Hepatic stellate cell (primary cell): Measurements from ENCODE around the gene BAK1.
"Not testable (repeated sequence)": the region's sequence is repeated elsewhere in the genome, so short reads cannot be mapped to it uniquely, and the experiment has no call there.

ENCODE experiments used
- DNase-seq: peaks from one replicate; pipeline ENCODE4 v3.0.0; 2011; ENCODE audit warnings: low spot score

The BAK1 gene

DNA sequence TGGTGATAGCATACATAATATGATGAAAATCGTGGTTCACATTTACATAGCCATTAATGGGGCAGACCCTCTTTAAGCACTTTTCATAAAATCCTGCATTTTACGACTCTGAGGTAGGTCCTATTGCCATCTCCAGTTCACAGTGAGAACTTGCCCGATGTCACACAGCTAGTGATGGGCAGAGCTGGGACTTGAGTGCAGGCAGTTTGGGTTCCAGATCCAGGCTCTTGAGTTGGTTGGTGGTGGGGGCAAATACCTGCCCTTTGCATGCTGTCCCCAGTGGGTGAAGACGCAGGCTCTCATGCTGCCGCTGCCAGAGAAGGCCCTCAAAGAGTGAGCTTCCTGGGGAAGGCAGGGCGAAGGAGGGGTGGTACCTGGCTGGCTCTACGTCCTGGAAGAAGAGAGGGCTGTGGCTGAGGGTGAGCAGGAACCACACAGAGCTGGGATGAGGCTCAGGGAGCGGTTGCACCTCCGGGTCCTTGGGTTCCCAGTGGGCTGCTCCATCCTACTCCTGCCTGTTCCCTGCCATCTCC is 6.1 kb upstream of the BAK1 start:
- no peak for DNase-seq

DNA sequence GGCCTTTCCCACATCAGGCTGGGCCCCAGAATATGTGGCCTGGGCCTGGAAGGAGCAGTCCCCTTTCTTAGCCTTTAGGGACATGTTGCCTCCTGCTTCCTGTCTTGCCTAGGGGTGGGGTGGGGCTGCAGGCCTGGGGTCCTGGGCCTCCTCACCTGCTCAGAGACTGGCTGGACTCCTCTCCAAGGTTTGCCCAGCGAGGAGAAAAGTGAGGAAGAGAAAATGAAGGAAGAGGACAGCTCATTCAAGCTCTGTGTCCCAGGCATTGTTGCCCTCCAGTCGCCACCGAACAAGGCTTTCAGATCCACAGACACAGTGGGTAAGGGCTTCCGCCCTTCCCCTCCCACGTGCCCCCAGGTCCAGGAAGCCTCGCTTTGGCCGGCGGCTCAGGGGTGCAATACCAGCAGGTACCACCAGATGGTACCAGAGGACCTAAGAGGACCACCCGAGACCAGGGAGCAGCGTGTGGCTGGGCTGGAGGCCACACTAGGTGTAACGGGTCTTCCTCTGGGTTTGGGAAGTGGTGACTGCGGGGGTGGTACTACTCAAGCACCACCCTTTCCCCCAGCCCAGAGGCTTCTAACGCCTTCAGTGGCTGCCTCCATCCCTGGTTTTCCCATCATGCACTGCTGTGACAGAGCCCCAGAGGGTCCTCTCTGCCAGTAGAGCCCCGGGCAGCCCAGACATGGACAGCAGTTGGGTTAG is 5.5 kb upstream of the BAK1 start:
- DNase-seq: peak; percentile 79

DNA sequence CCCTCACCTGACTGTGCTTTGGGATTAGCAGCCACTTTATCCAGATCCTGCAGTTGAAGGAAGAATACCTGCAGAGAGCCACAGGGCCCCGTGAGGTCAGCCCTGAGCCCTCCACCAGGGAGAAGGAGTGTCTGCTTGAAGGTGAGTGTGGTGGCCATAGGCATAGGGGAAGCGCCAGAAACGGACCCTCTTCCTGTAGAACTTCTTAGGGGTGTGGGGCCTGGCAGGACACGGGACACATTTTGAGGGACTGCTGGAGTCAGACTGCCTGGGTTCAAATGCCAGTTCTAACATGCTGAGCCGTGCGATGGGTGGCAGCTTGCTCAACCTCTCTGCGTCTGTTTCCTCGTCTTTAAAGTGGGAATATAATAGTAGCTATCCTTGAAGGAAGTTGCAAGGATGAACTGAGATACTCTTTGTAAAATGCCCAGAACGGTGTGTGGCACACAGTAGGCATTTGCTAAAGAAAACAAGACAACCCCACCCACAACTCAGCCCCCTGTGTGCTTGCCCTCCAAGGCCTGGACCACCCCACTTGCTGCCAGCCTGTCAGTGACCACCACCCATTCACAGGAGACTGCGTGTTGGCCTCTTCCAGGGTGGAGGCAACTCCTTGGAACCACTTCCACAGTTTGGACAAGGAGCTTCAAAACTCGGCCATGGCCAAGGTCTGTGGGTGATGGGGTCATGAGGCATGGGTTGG is 4.8 kb upstream of the BAK1 start:
- no peak for DNase-seq

DNA sequence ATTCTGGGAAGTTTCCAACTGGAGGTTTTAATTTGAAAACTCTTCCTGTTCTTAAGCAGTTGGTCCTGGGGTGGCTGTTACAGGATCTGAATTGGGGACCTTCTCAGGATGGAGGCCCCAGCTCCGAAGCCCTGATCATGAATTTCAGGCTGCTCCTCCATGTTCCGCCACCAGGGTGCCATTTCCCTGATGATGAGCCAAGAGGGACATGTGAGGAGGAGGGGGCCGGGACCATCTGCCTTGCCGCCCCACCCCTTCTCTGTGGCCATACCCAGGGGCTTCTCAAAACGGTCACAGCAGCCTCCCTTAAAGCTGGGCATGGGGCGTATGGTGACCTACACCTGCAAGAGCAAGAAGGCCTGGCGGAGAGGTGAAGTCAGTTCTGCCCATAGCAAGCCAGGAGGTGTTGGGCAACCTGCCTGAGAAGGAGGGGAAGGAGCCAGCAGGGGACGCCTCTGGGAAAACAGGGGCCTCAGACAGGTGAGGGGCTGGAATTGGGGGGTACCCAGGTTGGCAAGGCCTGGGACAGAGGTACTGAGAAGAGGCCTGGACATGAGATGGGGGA is 3.6 kb upstream of the BAK1 start:
- DNase-seq: peak; percentile 56

DNA sequence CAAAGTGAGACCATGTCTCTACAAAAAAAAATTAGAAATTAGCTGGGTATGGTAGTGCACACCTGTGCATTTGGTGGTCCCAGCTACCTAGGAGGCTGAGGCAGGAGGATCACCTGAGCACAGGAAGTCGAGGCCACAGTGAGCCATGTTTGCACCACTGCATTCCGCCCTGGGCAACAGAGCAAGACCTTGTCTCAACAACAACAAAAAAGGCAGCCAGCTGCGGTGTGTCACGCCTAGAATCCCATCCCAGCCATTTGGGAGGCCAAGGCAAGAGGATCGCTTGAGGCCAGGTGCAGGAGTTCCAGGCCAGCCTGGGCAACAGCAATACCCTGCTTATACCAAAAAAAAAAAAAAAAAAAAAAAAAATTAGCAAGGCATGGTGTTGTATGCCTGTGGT is 1.1 kb upstream of the BAK1 start:
- no peak for DNase-seq

DNA sequence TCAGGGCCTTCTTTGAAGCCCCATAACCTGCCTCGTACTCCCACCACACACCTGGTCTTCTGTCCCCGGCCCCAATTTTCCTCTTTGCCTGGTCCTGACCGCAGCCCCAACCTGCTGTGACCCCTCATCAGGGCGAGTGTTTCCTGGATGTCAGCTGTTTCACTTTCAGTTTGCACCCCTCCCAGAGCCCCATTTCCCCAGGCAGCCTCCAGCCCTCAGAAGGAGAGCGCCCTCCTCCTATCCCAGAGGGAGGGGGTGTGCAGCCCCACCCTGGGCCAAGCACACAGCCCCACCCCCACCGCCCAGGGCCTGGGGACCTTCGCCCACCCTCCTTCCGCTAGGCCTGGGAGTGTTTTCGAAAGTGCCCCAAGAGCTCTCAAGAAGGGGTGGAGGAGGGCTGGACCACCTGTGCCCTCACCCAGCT is 1.5 kb downstream of the BAK1 start:
- DNase-seq: no peak

DNA sequence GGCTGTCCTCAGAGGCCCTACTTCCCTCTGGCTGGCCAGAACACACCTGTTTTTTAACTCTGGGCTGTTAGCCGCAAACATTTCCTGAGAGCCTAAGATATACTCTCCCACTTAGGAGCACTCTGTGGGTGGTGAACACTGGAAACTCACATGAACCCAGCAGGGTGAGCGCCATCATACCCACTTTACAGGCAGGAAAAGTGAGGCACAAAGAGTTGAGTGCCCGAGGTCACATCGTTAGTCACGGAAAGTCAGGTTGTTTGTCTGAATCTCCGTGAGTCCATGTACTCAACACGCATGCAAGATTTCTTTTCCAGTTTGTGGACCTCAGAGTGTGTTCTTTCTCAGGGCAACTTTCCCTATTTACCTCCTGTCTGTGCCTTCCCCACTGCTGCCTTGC is 1.9 kb downstream of the BAK1 start:
- DNase-seq: no peak

DNA sequence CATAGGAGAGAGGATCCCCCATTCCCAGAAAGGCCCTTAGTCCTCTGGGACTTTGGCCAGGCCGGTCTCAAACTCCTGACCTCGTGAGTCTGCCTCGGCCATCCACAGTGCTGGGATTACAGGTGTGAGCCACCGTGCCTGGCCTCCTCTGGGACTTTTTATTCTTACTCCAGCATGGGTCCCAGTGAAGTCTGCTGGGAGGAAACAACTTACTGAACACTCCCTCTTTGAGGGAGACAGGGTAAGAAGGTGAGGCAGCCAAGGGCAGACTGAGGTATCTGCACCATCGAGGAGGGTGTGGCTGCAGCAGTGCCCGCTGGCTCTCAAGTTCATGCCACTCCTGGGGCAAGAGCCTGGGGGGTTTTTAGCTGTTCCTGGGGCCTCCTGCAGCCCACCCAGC is 2.4 kb downstream of the BAK1 start:
- DNase-seq: no peak

DNA sequence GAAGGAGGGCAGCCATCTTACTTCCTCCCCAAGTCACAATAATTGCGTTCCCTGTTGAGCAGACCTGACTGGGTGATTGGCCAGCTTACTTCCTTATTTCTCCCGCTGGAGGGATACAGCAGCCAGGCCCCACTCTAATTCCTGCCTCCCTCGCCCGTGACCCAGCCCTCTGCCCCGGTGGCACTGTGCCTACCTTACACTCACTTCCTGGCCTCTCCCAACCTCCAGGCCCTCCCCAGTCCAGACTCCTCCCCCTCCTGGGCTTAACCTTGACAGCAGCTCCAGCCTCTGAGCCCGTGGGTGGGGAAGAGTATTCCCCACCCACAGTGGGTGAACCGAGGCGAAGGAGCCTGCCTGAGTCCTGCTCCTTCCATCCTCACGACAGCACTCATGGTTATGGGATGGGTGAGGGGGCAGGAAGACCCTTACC is 3.0 kb downstream of the BAK1 start:
- DNase-seq: no peak

DNA sequence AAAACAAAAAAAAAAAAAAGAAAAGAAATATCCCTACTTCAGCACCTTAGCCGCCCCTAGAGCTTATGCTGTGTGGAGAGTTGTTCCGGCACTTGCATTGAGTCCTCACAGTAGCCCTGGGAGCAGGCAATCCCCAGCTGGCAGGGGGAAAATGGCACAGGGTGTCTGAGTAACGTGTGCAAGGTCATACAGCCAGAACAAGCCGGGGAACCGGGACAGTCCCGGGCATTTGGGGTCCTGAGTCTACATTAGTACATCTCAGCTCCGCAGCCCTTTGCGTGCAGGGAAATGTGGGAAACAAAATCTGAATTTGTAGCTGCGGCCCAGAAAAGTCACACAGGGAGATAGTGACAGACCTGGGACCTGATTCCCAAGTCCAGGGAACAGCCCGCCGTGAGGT is 3.4 kb downstream of the BAK1 start:
- DNase-seq: no peak

DNA sequence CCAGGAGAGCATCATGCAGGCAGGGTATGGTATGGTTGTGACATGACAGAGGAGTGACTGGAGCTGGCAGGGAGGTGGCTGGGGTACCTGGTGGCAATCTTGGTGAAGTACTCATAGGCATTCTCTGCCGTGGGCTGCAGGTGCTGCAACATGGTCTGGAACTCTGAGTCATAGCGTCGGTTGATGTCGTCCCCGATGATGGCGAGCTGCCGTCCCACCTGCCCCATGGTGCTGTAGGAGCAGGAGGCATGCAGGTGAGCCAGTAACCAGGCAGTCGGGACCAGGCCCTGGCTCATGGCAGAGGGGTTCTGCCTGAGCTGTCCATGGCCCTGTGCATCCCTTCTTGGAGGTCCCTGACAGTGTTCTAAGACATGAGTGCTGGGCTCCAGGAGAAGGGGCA is 4.9 kb downstream of the BAK1 start:
- no peak for DNase-seq

DNA sequence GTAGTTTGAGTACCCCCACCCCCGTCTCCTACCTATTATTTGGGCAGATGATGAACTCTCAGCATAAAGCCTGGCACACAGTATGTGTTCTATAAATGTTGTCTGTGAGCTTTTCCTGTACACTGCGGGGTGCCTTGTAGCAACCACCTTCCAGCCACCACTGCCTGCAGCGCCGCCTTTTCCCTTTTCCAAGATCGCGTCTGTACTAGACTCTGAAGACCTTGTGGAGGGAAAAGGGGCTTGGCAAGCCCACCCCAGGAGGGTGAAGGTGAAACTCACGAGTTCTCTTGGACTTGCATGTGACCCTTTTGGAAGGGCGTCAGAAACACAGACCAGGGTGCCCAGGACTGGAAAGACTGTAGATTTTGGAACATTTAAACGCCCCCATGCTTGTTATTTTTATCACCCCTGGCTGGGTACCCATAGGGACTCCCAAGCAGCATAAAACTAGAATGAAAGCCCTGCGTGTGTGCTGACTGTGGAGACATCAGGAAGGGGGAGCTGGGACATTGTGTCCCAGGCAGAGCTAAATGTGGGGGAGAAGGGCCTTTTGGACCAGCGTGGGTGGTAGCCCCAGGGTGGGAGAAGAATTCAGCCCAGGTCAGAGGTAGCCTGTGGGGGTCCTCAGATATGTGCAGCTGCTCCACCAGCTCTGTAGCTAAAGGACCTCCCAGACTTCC is 8.3 kb downstream of the BAK1 start:
- DNase-seq: no peak

DNA sequence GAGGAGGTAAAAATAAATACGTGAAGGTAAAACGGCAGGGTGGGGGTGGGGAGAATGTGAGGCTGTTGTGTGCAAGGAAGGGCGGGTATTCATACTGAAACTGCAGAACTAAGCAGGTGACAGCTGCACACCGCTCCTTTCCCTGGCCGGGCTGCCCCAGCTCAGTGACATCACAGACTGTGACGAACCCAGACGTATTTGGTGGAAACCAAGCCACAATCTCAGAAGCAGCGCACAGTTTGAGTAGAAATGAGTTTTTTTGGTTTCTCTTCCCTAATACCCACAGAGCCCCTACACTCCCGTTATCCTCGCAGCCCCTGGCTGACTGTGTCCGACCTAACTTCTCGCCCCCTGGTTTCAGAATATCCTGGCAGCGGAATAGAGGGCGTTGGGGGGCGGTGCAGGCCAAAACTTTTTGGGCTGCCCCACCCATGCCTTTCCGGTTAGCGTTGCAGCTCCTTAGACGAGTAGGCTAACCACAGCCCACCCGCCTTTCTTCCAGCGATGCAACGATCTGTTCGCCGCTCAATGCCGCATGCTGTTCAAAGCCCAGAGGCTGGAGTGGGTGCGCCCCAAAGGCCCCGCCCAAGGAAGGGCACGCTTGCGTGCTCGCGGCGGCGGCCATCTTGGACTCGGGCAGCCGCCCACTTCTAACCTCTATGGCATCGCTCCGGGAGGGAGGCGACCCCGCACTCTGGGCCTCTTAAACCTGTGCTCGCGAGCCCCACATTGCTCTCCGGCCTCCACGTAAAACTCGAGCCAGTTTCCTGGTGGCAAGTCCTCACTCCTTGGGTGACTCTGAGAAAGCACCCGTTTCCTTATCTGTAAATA is 9.1 kb downstream of the BAK1 start:
- DNase-seq: peak; percentile 88

DNA sequence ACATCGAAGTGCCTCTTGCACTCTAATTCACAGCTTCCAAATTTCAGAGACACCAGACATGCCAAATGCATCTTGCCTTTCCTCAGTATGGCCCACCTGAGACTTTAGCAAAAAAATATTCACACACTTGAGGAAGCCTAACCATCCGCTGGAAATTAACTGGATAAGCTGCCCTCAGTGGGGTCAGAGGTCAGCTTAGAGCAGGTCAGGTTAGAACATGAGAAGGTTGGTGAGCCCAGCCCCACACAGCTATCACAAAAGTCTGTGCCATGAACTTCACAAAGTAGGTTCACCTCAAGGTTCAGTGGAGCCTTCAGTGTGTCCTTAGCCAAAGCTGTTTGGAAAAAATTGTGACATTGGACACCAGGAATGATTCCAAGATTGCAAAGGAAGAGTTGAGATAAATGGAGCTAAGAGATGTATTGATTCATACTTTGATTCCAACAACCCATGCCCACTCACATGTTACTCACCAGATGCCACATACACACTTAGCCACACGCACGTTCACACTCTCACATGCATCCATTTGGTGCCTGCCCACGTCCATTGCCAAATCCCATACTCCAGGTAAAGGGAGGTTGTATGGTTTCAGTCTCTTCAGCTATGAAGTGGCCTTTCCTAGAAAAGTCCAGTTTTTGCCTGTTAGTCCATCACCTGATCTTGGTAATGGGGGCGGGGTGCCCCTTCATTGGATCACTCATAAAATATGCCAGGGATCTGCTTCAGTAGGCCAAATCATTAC is 11.1 kb downstream of the BAK1 start:
- DNase-seq: no peak

DNA sequence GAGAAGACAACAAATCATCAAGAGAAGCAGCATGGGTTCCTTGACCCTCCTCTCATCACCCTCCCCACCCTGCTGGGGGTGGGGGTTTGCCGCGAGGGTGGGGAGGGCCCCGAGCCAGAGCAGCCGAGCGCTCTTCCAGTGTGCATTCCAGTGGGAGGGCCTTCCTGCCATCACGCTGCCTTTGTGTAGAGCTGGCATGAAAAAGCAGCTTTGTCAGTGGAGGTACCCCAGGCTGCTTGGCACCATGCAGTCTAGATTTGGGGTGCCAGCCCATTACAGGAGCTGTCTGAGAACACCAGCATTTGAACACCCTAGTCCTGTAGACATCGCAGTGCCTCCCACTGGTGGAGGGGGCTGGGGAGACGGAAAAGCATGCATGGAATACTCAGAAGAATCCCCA is 12.2 kb downstream of the BAK1 start:
- DNase-seq: no peak

DNA sequence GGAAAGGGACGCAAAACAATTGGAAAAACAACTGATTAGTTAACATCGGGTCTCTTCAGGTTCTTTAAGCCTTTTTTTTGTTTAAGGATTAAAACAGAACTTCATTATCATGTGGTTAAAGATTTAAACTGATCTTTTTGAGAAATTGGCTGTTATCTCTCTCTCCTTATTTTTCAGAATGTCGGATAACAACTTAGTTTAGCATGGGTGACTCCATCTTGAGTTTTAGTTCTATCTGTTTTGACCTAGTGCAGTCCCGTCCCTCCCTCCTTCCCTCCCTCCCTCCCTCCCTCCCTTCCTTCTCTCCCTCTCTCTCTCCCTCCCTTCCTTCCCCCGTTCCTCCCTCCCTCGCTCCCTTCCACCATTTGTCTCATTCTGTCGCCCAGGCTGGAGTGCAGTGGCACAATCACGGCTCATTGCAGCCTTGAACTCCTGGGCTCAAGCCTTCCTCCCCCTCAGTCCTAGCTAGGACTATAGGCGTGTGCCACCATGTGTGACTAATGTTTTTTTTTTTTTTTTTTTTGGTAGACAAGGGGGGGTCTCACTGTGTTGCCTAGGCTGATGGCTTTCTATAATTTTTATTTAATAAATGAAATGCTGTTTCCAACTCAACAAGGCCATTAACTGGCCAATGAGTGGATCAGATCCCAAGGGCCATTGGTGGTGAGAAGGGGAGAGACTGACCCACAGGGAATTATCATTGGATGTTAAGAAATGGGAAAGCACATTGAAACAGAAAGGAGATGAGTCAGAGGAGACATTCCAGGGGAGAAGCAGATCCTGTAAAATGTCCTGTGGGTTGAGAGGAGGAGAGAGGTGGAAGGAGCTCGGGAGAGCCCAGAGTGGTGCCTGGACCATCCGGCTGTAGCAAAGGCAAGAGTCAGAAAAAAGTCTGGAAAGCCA is 13.6 kb downstream of the BAK1 start:
- DNase-seq: peak; percentile 70

DNA sequence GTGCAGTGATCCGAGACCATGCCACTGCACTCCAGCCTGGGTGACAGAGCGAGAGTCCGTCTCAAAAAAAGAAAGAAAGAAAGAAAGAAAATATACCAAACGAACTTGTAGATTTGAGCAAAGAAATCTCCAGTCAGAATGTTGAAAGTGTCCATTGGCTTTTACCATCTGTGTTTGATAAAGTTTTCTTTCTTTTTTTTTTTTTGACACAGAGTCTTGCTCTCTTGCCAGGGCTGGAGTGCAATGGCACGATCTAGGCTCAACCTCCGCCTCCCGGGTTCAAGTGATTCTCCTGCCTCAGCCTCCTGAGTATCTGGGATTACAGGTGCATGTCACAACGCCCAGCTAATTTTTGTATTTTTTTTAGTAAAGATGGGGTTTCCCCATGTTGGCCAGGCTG is 21.3 kb downstream of the BAK1 start:
- no peak for DNase-seq

DNA sequence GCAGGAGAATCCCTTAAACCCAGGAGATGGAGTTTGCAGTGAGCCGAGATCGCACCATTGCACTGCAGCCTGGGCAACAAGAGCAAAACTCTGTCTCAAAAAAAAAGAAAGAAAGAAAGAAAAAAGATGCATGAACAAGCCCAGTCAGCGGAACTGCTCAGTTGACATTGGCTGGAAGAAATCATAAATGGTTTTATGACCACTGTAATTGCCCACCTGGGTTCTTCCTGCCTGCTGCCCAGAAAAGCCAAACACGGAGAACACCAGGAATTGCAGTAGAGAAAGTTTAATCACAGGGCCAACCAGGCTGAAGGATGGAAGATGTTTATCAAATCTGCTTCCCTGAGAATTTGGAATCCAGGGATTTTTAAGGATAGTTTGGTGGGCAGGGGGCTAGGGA is 22.7 kb downstream of the BAK1 start:
- no peak for DNase-seq

DNA sequence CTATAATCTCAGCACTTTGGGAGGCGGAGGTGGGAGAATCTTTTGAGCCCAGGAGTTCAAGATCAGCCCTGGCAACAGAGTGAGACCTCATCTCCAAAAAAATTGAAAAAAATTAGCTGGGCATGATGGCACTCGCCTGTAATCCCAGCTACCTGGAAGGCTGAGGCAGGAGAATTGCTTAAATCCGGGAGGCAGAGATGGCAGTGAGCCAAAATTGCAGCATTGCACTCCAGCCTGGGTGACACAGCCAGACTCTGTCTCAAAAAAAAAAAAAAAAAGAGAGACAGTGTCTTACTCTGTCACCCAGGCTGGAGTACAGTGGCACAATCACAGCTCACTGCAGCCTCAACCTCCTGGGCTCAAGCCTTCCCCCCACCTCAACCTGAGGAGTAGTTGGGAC is 27.2 kb downstream of the BAK1 start:
- DNase-seq: not testable (repeated sequence)

DNA sequence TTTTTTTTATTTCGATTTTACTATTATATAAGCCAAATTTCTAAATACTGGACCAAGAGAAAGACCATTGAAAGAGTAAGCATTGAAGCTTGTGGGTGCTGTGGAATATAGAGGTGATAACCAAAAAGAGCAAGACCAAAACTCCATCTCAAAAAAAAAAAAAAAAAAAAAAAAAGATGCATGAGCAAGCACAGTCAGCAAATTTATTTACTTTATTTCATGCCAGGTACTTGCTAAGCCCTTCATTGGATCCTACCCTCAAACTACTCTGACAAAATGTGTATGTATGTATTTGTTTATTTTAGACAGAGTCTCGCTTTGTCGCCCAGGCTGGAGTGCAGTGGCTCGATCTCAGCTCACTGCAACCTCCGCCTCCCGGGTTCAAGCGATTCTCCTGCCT is 27.8 kb downstream of the BAK1 start:
- DNase-seq: no peak
